Measurements from ENCODE around the gene EML2.

The EML2 gene

GRCh38 chr19:45682117-45682516 is 42.9 kb upstream of the EML2 start:
- Histone ChIP-seq H3K36me3 (replicated peaks; ENCODE audit: insufficient read depth, low read length) (no peaks in the 10 kb centered on the region), H3K9me3 (replicated peaks; ENCODE audit: insufficient read depth, low read length) (no peaks in the 10 kb centered on the region), H2AFZ (ENCODE audit: low read length) (peak overlapping the region; percentile 88), H3K9ac (ENCODE audit: low read length) (peak overlapping the region; percentile 43; the same call in 1 of the 2 replicates), H3K9me2 (replicated peaks; ENCODE audit: insufficient read depth, low read length) (no peaks in the 10 kb centered on the region), H3K4me3 (ENCODE audit: low read length) (peak overlapping the region; percentile 61; the same call in 1 of the 2 replicates), H3F3A (ENCODE audit: insufficient read depth, low read length) (0 out of 2 replicates have a peak, but pooled peaks cover 9% of the 10 kb centered on the region), H3K4me1 (ENCODE audit: low read length) (peaks cover 11% of the 10 kb centered on the region), H3K79me2 (ENCODE audit: low read length) (no peaks in the 10 kb centered on the region), H3K27ac (ENCODE audit: low read length) (no peak overlapping the region), H3K4me2 (ENCODE audit: low read depth, low read length) (peak overlapping the region; percentile 99), H4K20me1 (ENCODE audit: insufficient read depth, low read length) (no peaks in the 10 kb centered on the region), H3K27me3 (replicated peaks; ENCODE audit: insufficient read depth, low read length) (peaks cover 4% of the 10 kb centered on the region)
- TF ChIP-seq EZH2phosphoT487 (IDR thresholded peaks at IDR 0.05; ENCODE audit: low read length) = no peak
- TF ChIP-seq EZH2 (optimal IDR thresholded peaks at IDR 0.05; ENCODE audit: low read depth, low read length) = no peak
- TF ChIP-seq, protein P1, sequence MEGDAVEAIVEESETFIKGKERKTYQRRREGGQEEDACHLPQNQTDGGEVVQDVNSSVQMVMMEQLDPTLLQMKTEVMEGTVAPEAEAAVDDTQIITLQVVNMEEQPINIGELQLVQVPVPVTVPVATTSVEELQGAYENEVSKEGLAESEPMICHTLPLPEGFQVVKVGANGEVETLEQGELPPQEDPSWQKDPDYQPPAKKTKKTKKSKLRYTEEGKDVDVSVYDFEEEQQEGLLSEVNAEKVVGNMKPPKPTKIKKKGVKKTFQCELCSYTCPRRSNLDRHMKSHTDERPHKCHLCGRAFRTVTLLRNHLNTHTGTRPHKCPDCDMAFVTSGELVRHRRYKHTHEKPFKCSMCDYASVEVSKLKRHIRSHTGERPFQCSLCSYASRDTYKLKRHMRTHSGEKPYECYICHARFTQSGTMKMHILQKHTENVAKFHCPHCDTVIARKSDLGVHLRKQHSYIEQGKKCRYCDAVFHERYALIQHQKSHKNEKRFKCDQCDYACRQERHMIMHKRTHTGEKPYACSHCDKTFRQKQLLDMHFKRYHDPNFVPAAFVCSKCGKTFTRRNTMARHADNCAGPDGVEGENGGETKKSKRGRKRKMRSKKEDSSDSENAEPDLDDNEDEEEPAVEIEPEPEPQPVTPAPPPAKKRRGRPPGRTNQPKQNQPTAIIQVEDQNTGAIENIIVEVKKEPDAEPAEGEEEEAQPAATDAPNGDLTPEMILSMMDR (IDR thresholded peaks at IDR 0.05; ENCODE audit: low read length) = no peak
- DNase-seq = no peak

DNA sequence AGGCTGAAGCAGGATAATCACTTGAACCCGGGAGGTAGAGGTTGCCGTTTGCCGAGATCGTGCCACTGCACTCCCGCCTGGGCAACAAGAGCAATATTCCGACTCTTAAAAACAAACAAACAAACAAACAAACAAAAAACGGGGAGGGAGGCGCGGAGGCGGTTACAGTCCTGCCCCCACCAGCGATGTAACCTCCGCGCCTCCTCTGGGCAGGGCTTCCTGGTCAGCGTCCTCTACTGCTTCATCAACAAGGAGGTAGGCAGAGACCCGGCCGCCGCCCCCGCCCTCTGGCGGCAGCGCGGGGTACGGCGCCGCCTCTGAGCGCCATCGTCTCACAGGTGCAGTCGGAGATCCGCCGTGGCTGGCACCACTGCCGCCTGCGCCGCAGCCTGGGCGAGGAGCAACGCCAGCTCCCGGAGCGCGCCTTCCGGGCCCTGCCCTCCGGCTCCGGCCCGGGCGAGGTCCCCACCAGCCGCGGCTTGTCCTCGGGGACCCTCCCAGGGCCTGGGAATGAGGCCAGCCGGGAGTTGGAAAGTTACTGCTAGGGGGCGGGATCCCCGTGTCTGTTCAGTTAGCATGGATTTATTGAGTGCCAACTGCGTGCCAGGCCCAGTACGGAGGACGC is 42.3 kb upstream of the EML2 start:
- no peaks in the 10 kb centered on the region for H3K9me2 ChIP-seq (replicated peaks; ENCODE audit: insufficient read depth, low read length)
- 0 out of 2 replicates have a peak, but pooled peaks cover 9% of the 10 kb centered on the region for H3F3A ChIP-seq (ENCODE audit: insufficient read depth, low read length)
- H3K9ac ChIP-seq (ENCODE audit: low read length) = peak overlapping the region; percentile 43; the same call in 1 of the 2 replicates
- peak overlapping the region; percentile 88 for H2AFZ ChIP-seq (ENCODE audit: low read length)
- no peak overlapping the region for H3K27ac ChIP-seq (ENCODE audit: low read length)
- no peaks in the 10 kb centered on the region for H3K36me3 ChIP-seq (replicated peaks; ENCODE audit: insufficient read depth, low read length)
- H3K79me2 ChIP-seq (ENCODE audit: low read length) = no peaks in the 10 kb centered on the region
- peaks cover 4% of the 10 kb centered on the region for H3K27me3 ChIP-seq (replicated peaks; ENCODE audit: insufficient read depth, low read length)
- DNase-seq = peak; percentile 86
- peaks cover 11% of the 10 kb centered on the region for H3K4me1 ChIP-seq (ENCODE audit: low read length)
- TF ChIP-seq EZH2 (optimal IDR thresholded peaks at IDR 0.05; ENCODE audit: low read depth, low read length) = no peak
- TF ChIP-seq, protein P1 (IDR thresholded peaks at IDR 0.05; ENCODE audit: low read length) = peak; percentile 91
- no peak for TF ChIP-seq EZH2phosphoT487 (IDR thresholded peaks at IDR 0.05; ENCODE audit: low read length)
- peak overlapping the region; percentile 99 for H3K4me2 ChIP-seq (ENCODE audit: low read depth, low read length)
- peak overlapping the region; percentile 61 for H3K4me3 ChIP-seq (ENCODE audit: low read length)
- H4K20me1 ChIP-seq (ENCODE audit: insufficient read depth, low read length) = no peaks in the 10 kb centered on the region
- H3K9me3 ChIP-seq (replicated peaks; ENCODE audit: insufficient read depth, low read length) = no peaks in the 10 kb centered on the region

- no peaks in the 10 kb centered on the region for H3F3A ChIP-seq (ENCODE audit: insufficient read depth, low read length)
- H3K27ac ChIP-seq (ENCODE audit: low read length) = no peak overlapping the region
- no peaks in the 10 kb centered on the region for H4K20me1 ChIP-seq (ENCODE audit: insufficient read depth, low read length)
- H3K36me3 ChIP-seq (replicated peaks; ENCODE audit: insufficient read depth, low read length) = no peaks in the 10 kb centered on the region
- H2AFZ ChIP-seq (ENCODE audit: low read length) = peak overlapping the region; percentile 57
- TF ChIP-seq EZH2phosphoT487 (IDR thresholded peaks at IDR 0.05; ENCODE audit: low read length) (no peak), EZH2 (optimal IDR thresholded peaks at IDR 0.05; ENCODE audit: low read depth, low read length) (no peak)
- TF ChIP-seq, protein P1 (IDR thresholded peaks at IDR 0.05; ENCODE audit: low read length) = no peak
- H3K9me2 ChIP-seq (replicated peaks; ENCODE audit: insufficient read depth, low read length) = no peaks in the 10 kb centered on the region
- no peaks in the 10 kb centered on the region for H3K9me3 ChIP-seq (replicated peaks; ENCODE audit: insufficient read depth, low read length)
- H3K79me2 ChIP-seq (ENCODE audit: low read length) = no peaks in the 10 kb centered on the region
- H3K4me3 ChIP-seq (ENCODE audit: low read length) = peak overlapping the region; percentile 59
- peak overlapping the region; percentile 99 for H3K4me2 ChIP-seq (ENCODE audit: low read depth, low read length)
- no peak overlapping the region; the same call in 1 of the 2 replicates for H3K9ac ChIP-seq (ENCODE audit: low read length)
- peaks cover 11% of the 10 kb centered on the region for H3K4me1 ChIP-seq (ENCODE audit: low read length)
- peaks cover 13% of the 10 kb centered on the region for H3K27me3 ChIP-seq (replicated peaks; ENCODE audit: insufficient read depth, low read length)
- DNase-seq = peak; percentile 90
Observed at GRCh38 chr19:45677351-45678230, 38.4 kb upstream of the EML2 start.
